SK-N-SH (cell line): ENCODE data around the gene USP15. TPM values are rescaled to one million over a fixed set of nuclear protein-coding genes. Genes with fewer than 3 reads are reported as not detected.

Experiments used
- CTCF ChIA-PET: fragments of 300-600, 350-600 bp; formaldehyde crosslinking; extraction: SDS; loops from one replicate; lab custom pipeline; 2021; lab: Yijun Ruan, JAX
- POLR2A ChIA-PET: fragments of 350-600 bp; sonication (Branson Sonifier 250); formaldehyde crosslinking; extraction: SDS; loops from one replicate; lab custom pipeline; 2020; ENCODE audit warnings: antibody characterized with exemption, inconsistent platforms; lab: Yijun Ruan, JAX
- DNase-seq: peaks from one replicate; pipeline ENCODE4 v3.0.0; 2012
- H2AFZ ChIP-seq: fragments of 200-600 bp; sonication (generic); 2 replicates; pipeline ENCODE4 v1.8.1; 2016; ENCODE audit warnings: antibody characterized with exemption, mild to moderate bottlenecking, low read depth
- H3F3A ChIP-seq: fragments of 200-600 bp; sonication (generic); replicated peaks from 2 replicates; pipeline ENCODE3; 2016; ENCODE audit warnings: antibody characterized with exemption, mild to moderate bottlenecking; ENCODE audit not compliant: insufficient read depth
- H3K27ac ChIP-seq, 2 experiments: fragments of 200-500 bp in 1 of 2; fragments of 200-600 bp in 1 of 2; sonication (Bioruptor generic) in 1 of 2; sonication (generic), shearing (Covaris generic) in 1 of 2; 2 replicates each; pipeline versions ENCODE4 v1.5.1 to v1.6.1; 2014 to 2016; ENCODE audit warnings: low read depth in 2 of 2, inconsistent platforms in 1 of 2, low read length in 1 of 2, mild to moderate bottlenecking in 1 of 2, mixed read lengths in 1 of 2
- H3K27me3 ChIP-seq: fragments of 200-600 bp; sonication (generic), shearing (Covaris generic); 2 replicates; pipeline ENCODE4 v1.6.1; 2016; ENCODE audit warnings: mixed run types; ENCODE audit not compliant: insufficient read depth
- H3K36me3 ChIP-seq, 2 experiments: fragments of 200-500 bp in 1 of 2; fragments of 200-600 bp in 1 of 2; sonication (Bioruptor generic) in 1 of 2; sonication (generic) in 1 of 2; replicated peaks in 1 of 2; 2 replicates each; pipeline versions ENCODE3 to v1.5.1; 2014 to 2016; ENCODE audit warnings: low read length in 1 of 2, mild to moderate bottlenecking in 1 of 2; ENCODE audit not compliant: insufficient read depth in 2 of 2, control insufficient read depth in 1 of 2
- H3K4me1 ChIP-seq, 2 experiments: fragments of 200-500 bp in 1 of 2; fragments of 200-600 bp in 1 of 2; sonication (Bioruptor generic) in 1 of 2; sonication (generic), shearing (Covaris generic) in 1 of 2; 2 replicates each; pipeline versions ENCODE4 v1.5.1 to v1.6.1; 2014 to 2016; ENCODE audit warnings: low read depth in 1 of 2, low read length in 1 of 2, mixed run types in 1 of 2; ENCODE audit not compliant: insufficient read depth in 2 of 2, control insufficient read depth in 1 of 2
- H3K4me2 ChIP-seq: fragments of 200-600 bp; sonication (generic), shearing (Covaris generic); 2 replicates; pipeline ENCODE4 v1.6.1; 2017; ENCODE audit warnings: mixed run types
- H3K4me3 ChIP-seq, 2 experiments: fragments of 200-500 bp in 1 of 2; fragments of 200-600 bp in 1 of 2; sonication (Bioruptor generic) in 1 of 2; sonication (generic), shearing (Covaris generic) in 1 of 2; 2 replicates each; pipeline versions ENCODE4 v1.5.1 to v1.8.1; 2014 to 2016; ENCODE audit warnings: low read depth in 2 of 2, inconsistent platforms in 1 of 2, low read length in 1 of 2, mild to moderate bottlenecking in 1 of 2, mixed read lengths in 1 of 2, moderate library complexity in 1 of 2
- H3K79me2 ChIP-seq: fragments of 200-600 bp; sonication (generic); 2 replicates; pipeline ENCODE4 v1.8.1; 2017; ENCODE audit warnings: mild to moderate bottlenecking; ENCODE audit not compliant: insufficient read depth
- H3K9ac ChIP-seq: fragments of 200-600 bp; sonication (generic); 2 replicates; pipeline ENCODE4 v1.6.1; 2017; ENCODE audit warnings: mixed run types
- H3K9me2 ChIP-seq: fragments of 200-600 bp; sonication (generic); 2 replicates; pipeline ENCODE4 v1.6.1; 2017; ENCODE audit warnings: mixed run types
- H3K9me3 ChIP-seq: fragments of 200-600 bp; sonication (generic); 2 replicates; pipeline ENCODE4 v1.6.1; 2017; ENCODE audit warnings: mixed run types, mild to moderate bottlenecking, moderate library complexity
- H4K20me1 ChIP-seq: fragments of 200-600 bp; sonication (generic); 2 replicates; pipeline ENCODE4 v1.6.1; 2017; ENCODE audit warnings: mild to moderate bottlenecking, mixed run types; ENCODE audit not compliant: insufficient read depth
- CHD2 ChIP-seq: fragments of 150-350 bp; IDR thresholded peaks from 2 replicates; pipeline ENCODE4 v1.6.1; 2018; ENCODE audit warnings: low read length; ENCODE audit not compliant: partially characterized antibody
- CTCF ChIP-seq: fragments of 200-600 bp; sonication (generic); IDR thresholded peaks from 2 replicates; pipeline ENCODE4 v1.6.1; 2017; ENCODE audit warnings: antibody characterized with exemption, mild to moderate bottlenecking, moderate library complexity
- EZH2phosphoT487 ChIP-seq: fragments of 200-600 bp; sonication (generic); IDR thresholded peaks from 2 replicates; pipeline ENCODE4 v1.6.1; 2017; ENCODE audit warnings: low read depth, mixed run types, mild to moderate bottlenecking, antibody characterized with exemption, moderate library complexity, borderline replicate concordance
- FOSL2 ChIP-seq: IDR thresholded peaks from 2 replicates; pipeline ENCODE4 v1.4.0; 2012; ENCODE audit warnings: low read depth, mild to moderate bottlenecking, moderate library complexity, borderline replicate concordance
- FOXM1 ChIP-seq: IDR thresholded peaks from 2 replicates; pipeline ENCODE4 v1.4.0; 2012; ENCODE audit warnings: low read depth, mild to moderate bottlenecking
- GABPA ChIP-seq: IDR thresholded peaks from 2 replicates; pipeline ENCODE4 v1.4.0; 2012; ENCODE audit warnings: low read depth, mild to moderate bottlenecking
- GATA2 ChIP-seq: sonication (generic); formaldehyde crosslinking; IDR thresholded peaks from 2 replicates; pipeline ENCODE4 v1.5.0; 2020; ENCODE audit warnings: mild to moderate bottlenecking, missing genetic modification reagents
- IRF3 ChIP-seq: fragments of 150-350 bp; IDR thresholded peaks from 2 replicates; pipeline ENCODE4 v1.6.1; 2016; ENCODE audit warnings: mild to moderate bottlenecking, low read depth, low read length
- JUND ChIP-seq: IDR thresholded peaks from 2 replicates; pipeline ENCODE4 v1.4.0; 2012
- MXI1 ChIP-seq: IDR thresholded peaks from 2 replicates; pipeline ENCODE4 v1.6.1; 2012; ENCODE audit warnings: mild to moderate bottlenecking, low read depth, low read length, improper control_type of control experiment
- NFIC ChIP-seq: IDR thresholded peaks from 2 replicates; pipeline ENCODE4 v1.4.0; 2012; ENCODE audit warnings: borderline replicate concordance
- NRF1 ChIP-seq: IDR thresholded peaks from 2 replicates; pipeline ENCODE4 v1.6.1; 2012; ENCODE audit warnings: low read depth, mild to moderate bottlenecking, low read length
- RCOR1 ChIP-seq: fragments of 150-350 bp; IDR thresholded peaks from 2 replicates; pipeline ENCODE4 v1.6.1; 2017; ENCODE audit warnings: antibody characterized with exemption, low read length
- RFX5 ChIP-seq: IDR thresholded peaks from 2 replicates; pipeline ENCODE4 v1.6.1; 2012; ENCODE audit warnings: mild to moderate bottlenecking, improper control_type of control experiment, low read length
- SIN3A ChIP-seq: IDR thresholded peaks from 2 replicates; pipeline ENCODE4 v1.6.1; 2012; ENCODE audit warnings: low read depth, mild to moderate bottlenecking, low read length, moderate library complexity, borderline replicate concordance
- SMC3 ChIP-seq: IDR thresholded peaks from 2 replicates; pipeline ENCODE4 v1.6.1; 2012; ENCODE audit warnings: low read depth, low read length, improper control_type of control experiment
- TCF12 ChIP-seq: IDR thresholded peaks from 2 replicates; pipeline ENCODE4 v1.4.0; 2012
- TEAD4 ChIP-seq: IDR thresholded peaks from 2 replicates; pipeline ENCODE4 v1.4.0; 2012; ENCODE audit warnings: mild to moderate bottlenecking, borderline replicate concordance; ENCODE audit not compliant: insufficient read depth
- YY1 ChIP-seq: IDR thresholded peaks from 2 replicates; pipeline ENCODE4 v1.4.0; 2012; ENCODE audit warnings: low read depth, mild to moderate bottlenecking
- WGBS: methylation state at CpG from one replicate; pipeline ENCODE4 v1.1.6; 2017; ENCODE audit warnings: low lambda C conversion rate; 5-methylcytosine and 5-hydroxymethylcytosine counted together
- polyA plus RNA-seq, 3 experiments: library from polyadenylated mRNA; depleted of rRNA; stranded (reverse); fragments of >200 nt; gene quantifications; 2 replicates each; pipeline ENCODE4 v1.2.3, GENCODE V29; 2012
- TF ChIP-seq, protein P1 (sequence below): IDR thresholded peaks from 2 replicates; pipeline ENCODE4 v1.4.0; 2012; ENCODE audit warnings: low read depth
- TF ChIP-seq, protein P2 (sequence below): IDR thresholded peaks from 2 replicates; pipeline ENCODE4; 2012
- TF ChIP-seq, protein P3 (sequence below): IDR thresholded peaks from 2 replicates; pipeline ENCODE4 v1.6.1; 2012; ENCODE audit warnings: mild to moderate bottlenecking, low read depth, low read length, moderate library complexity

The USP15 gene
- polyA plus RNA-seq, 1 of the 3 experiments (the other 2 are of a cell fraction): 13.2 TPM

DNA sequence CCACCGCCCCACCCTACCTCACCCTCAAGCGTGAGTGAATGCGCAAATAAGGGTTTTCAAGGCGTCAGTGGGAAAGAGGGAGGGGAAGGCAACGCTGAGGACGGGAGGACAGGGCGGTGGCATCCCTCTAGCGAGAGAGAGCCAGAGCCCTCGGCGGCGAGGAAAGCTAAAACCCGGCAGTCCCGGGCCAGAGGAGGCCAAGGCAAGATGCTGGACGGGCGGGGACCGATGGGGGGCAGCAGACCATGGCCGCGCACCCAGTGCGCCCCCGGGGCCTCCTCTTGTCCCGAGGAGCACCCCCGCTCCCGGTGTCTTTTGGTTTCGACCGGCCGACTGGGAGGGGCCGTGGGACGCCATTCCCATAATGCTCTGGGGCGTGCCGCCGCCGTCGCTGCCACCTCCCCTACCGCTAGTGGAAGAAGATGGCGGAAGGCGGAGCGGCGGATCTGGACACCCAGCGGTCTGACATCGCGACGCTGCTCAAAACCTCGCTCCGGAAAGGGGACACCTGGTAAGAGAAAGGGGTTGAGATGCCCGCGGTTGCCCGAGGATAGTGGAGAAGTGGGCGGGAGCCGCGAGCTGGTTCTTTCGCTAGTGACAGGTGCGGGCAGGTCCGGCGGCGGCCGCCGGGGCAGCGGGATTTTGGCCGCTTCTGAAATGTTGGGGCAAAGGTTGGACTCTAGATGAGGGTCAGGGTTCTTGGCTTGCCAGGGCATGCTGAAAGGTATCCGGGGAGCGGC, at the start of gene USP15 (continued):
- TF ChIP-seq CTCF (peak; percentile 74), RFX5 (no peak), JUND (peak; percentile 31; the same call in 1 of the 2 replicates), YY1 (peak; percentile 94), CHD2 (peak; percentile 91), GATA2 (CRISPR knock-in tag) (no peak), GABPA (0 out of 2 replicates have a peak, but pooled peaks have one; percentile 33), TCF12 (peak; percentile 25; the same call in 1 of the 2 replicates), RCOR1 (peak; percentile 23; the same call in 1 of the 2 replicates), SMC3 (0 out of 2 replicates have a peak, but pooled peaks have one; percentile 1), NRF1 (no peak), NFIC (no peak)
- TF ChIP-seq, protein P1, sequence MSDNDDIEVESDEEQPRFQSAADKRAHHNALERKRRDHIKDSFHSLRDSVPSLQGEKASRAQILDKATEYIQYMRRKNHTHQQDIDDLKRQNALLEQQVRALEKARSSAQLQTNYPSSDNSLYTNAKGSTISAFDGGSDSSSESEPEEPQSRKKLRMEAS: peak; percentile 36; the same call in 1 of the 2 replicates
- TF ChIP-seq, protein P2, sequence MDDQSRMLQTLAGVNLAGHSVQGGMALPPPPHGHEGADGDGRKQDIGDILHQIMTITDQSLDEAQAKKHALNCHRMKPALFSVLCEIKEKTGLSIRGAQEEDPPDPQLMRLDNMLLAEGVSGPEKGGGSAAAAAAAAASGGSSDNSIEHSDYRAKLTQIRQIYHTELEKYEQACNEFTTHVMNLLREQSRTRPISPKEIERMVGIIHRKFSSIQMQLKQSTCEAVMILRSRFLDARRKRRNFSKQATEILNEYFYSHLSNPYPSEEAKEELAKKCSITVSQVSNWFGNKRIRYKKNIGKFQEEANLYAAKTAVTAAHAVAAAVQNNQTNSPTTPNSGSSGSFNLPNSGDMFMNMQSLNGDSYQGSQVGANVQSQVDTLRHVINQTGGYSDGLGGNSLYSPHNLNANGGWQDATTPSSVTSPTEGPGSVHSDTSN: no peak; the same call in 1 of the 2 replicates

DNA sequence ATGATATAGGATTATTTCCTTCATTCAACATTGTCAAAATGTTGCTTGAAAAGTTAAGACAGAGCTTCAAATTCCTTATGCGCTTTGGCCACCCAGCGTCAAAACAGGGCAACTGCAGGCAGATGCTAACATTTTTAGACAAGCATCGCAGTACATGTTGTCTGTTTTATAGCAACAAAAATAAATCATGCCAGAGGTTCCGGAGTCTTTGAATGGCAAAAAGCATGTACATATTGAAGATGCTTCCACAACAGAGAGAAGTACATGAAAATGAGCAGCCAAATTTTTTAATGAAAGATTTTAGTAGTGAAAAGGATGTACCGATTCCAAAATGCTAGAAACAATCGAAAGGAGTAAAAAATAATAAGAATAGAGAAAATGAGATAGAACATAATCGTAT, 49.8 kb upstream of the USP15 start:
- Histone ChIP-seq H3K4me2 (peak overlapping the region; percentile 59; the same call in 1 of the 2 replicates), H3K9me3 (no peaks in the 10 kb centered on the region), H3K4me3 (peak overlapping the region in 1 of 2 experiments; percentile 27; a peak in 1 of 4 replicates), H3K9ac (no peak overlapping the region), H3K79me2 (no peaks in the 10 kb centered on the region), H3K27me3 (no peaks in the 10 kb centered on the region), H3K9me2 (no peaks in the 10 kb centered on the region), H3K36me3 (no peaks in the 10 kb centered on the region), H3K4me1 (no peaks in the 10 kb centered on the region), H3F3A (no peaks in the 10 kb centered on the region), H4K20me1 (no peaks in the 10 kb centered on the region), H2AFZ (peak overlapping the region; percentile 13; the same call in 1 of the 2 replicates), H3K27ac (no peak overlapping the region)
- ChIA-PET POLR2A (no interaction called here), CTCF (interaction anchor here (0.6 to 4.3 kb wide), 29 partner anchors 8 to 628 kb away, joined by 3 to 38 read pairs (median 3); partner anchors contain the start of gene USP15)
- peak; percentile 40 for DNase-seq
- 11% methylated on average over 7 of the region's 7 CpGs for WGBS
- TF ChIP-seq IRF3: no peak
- no peak for TF ChIP-seq MXI1
- TF ChIP-seq, protein P3, sequence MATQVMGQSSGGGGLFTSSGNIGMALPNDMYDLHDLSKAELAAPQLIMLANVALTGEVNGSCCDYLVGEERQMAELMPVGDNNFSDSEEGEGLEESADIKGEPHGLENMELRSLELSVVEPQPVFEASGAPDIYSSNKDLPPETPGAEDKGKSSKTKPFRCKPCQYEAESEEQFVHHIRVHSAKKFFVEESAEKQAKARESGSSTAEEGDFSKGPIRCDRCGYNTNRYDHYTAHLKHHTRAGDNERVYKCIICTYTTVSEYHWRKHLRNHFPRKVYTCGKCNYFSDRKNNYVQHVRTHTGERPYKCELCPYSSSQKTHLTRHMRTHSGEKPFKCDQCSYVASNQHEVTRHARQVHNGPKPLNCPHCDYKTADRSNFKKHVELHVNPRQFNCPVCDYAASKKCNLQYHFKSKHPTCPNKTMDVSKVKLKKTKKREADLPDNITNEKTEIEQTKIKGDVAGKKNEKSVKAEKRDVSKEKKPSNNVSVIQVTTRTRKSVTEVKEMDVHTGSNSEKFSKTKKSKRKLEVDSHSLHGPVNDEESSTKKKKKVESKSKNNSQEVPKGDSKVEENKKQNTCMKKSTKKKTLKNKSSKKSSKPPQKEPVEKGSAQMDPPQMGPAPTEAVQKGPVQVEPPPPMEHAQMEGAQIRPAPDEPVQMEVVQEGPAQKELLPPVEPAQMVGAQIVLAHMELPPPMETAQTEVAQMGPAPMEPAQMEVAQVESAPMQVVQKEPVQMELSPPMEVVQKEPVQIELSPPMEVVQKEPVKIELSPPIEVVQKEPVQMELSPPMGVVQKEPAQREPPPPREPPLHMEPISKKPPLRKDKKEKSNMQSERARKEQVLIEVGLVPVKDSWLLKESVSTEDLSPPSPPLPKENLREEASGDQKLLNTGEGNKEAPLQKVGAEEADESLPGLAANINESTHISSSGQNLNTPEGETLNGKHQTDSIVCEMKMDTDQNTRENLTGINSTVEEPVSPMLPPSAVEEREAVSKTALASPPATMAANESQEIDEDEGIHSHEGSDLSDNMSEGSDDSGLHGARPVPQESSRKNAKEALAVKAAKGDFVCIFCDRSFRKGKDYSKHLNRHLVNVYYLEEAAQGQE: no peak
- TF ChIP-seq FOXM1: no peak
- TF ChIP-seq EZH2phosphoT487: no peak
- no peak for TF ChIP-seq TEAD4
- TF ChIP-seq FOSL2: no peak
- TF ChIP-seq SIN3A: no peak
- TF ChIP-seq GABPA: no peak
- no peak for TF ChIP-seq NRF1
- TF ChIP-seq SMC3: peak; percentile 24; the same call in 1 of the 2 replicates
- TF ChIP-seq YY1: no peak
